Thyroid gland (tissue), 4 donors: ENCODE results near the gene CBLC. TPM values are rescaled to one million over a fixed set of nuclear protein-coding genes. Genes with fewer than 3 reads are reported as not detected.

Experiments used
- DNase-seq, 2 donors: peaks; one replicate each; pipeline ENCODE4 v3.0.0-alpha.2; 2019
- H3K27ac ChIP-seq, 3 donors: fragments of 200-600 bp; sonication (generic); 1 replicate in 2 of 3; 2 replicates in 1 of 3; pipeline ENCODE4 v1.5.1; 2016 to 2019; ENCODE audit warnings: mild to moderate bottlenecking in 1 of 3, moderate library complexity in 1 of 3
- H3K27me3 ChIP-seq: fragments of 200-600 bp; sonication (generic); one replicate; pipeline ENCODE4 v1.5.1; 2019
- H3K36me3 ChIP-seq, 2 donors: fragments of 200-600 bp; sonication (generic); one replicate each; pipeline ENCODE4 v1.5.1; 2016 to 2019
- H3K4me1 ChIP-seq, 2 donors: fragments of 200-600 bp; sonication (generic); one replicate each; pipeline ENCODE4 v1.5.1; 2017 to 2019
- H3K4me3 ChIP-seq, 3 donors: fragments of 200-600 bp; sonication (generic); replicated peaks in 1 of 3; 1 replicate in 2 of 3; 2 replicates in 1 of 3; pipeline ENCODE4 v1.5.1; 2016; ENCODE audit warnings: mild to moderate bottlenecking in 1 of 3
- H3K9me3 ChIP-seq: fragments of 200-600 bp; sonication (generic); one replicate; pipeline ENCODE4 v1.5.1; 2017
- CTCF ChIP-seq, 6 experiments: fragments of 200-600 bp in 3 of 6; fragments of 450-650 bp in 3 of 6; sonication (generic) in 3 of 6; IDR thresholded peaks; one replicate each; pipeline ENCODE4 v1.5.1; 2016 to 2019; ENCODE audit warnings: antibody characterized with exemption in 6 of 6, mild to moderate bottlenecking in 2 of 6, inconsistent platforms in 1 of 6, moderate library complexity in 1 of 6
- POLR2A ChIP-seq, 2 donors: fragments of 450-650 bp; IDR thresholded peaks; one replicate each; pipeline ENCODE4 v1.6.1; 2017; ENCODE audit warnings: antibody characterized with exemption in 2 of 2, mild to moderate bottlenecking in 2 of 2, moderate library complexity in 1 of 2
- WGBS, 2 donors: methylation state at CpG; one replicate each; pipeline ENCODE4 v1.1.5; 2017; 5-methylcytosine and 5-hydroxymethylcytosine counted together
- intact Hi-C: fragments of 100-400 bp; cut with DNase I; formaldehyde crosslinking; loops from one replicate; pipeline ENCODE4 v1.15.1; 2023
- total RNA-seq, 4 donors: library from RNA; depleted of rRNA; stranded (reverse); fragments of >200 nt; gene quantifications; one replicate each; pipeline ENCODE4 v1.2.3, GENCODE V29; 2016

CBLC gene
- total RNA-seq, 4 donors from 2014 or later: 2.0 to 5.6 (median 3.1) TPM

GRCh38 chr19:44748426-44749254 lies 29.1 kb upstream of the CBLC start, which contains the start of gene BCL3:
Gene BCL3, plus strand, starts transcription at chr19:44748708. Its CDS starts 83 bp downstream, at chr19:44748791.
- Histone ChIP-seq H3K27me3 (no peaks in the 10 kb centered on the region), H3K36me3 (peaks cover 2 to 13% of the 10 kb centered on the region in 2 donors), H3K27ac (peak within 1 kb of the TSS; percentile 89 to 97 (median 89)), H3K9me3 (no peaks in the 10 kb centered on the region), H3K4me1 (peaks cover 34 to 75% of the 10 kb centered on the region in 2 donors), H3K4me3 (peak within 1 kb of the TSS; percentile 38 to 89 (median 47))
- peak in 1 of 6 experiments; percentile 11 for TF ChIP-seq CTCF (IDR thresholded peaks at IDR 0.05)
- TF ChIP-seq POLR2A (IDR thresholded peaks at IDR 0.05): peak in 1 of 2 donors; percentile 66
- DNase-seq: peak; percentile 70 to 80
- intact Hi-C loops: no loop called here
- WGBS, 2 donors: 1 to 5% methylated on average over 2 to 18 of the region's 88 CpGs

GRCh38 chr19:44749292-44749691 lies 28.4 kb upstream of the CBLC start:
- H3K4me1 ChIP-seq: peaks cover 34 to 70% of the 10 kb centered on the region in 2 donors
- WGBS, 2 donors: 41 to 44% methylated on average over 1 of the region's 1 CpG
- peak overlapping the region; percentile 38 to 89 (median 47) for H3K4me3 ChIP-seq
- no peaks in the 10 kb centered on the region for H3K9me3 ChIP-seq
- TF ChIP-seq CTCF (IDR thresholded peaks at IDR 0.05) (no peak), POLR2A (IDR thresholded peaks at IDR 0.05) (no peak)
- DNase-seq: no peak
- intact Hi-C loops: no loop called here
- peaks cover 2 to 13% of the 10 kb centered on the region in 2 donors for H3K36me3 ChIP-seq
- H3K27me3 ChIP-seq: no peaks in the 10 kb centered on the region
- peak overlapping the region; percentile 89 to 97 (median 89) for H3K27ac ChIP-seq

GRCh38 chr19:44749994-44750393 lies 27.7 kb upstream of the CBLC start:
- no peak for TF ChIP-seq POLR2A (IDR thresholded peaks at IDR 0.05)
- TF ChIP-seq CTCF (IDR thresholded peaks at IDR 0.05): no peak
- Histone ChIP-seq H3K9me3 (no peaks in the 10 kb centered on the region), H3K36me3 (peaks cover 2 to 13% of the 10 kb centered on the region in 2 donors), H3K27me3 (no peaks in the 10 kb centered on the region), H3K4me1 (peaks cover 41 to 69% of the 10 kb centered on the region in 2 donors), H3K27ac (peak overlapping the region; percentile 89 to 97 (median 89)), H3K4me3 (peak overlapping the region in 1 of 3 donors; percentile 47)
- intact Hi-C loops: no loop called here
- DNase-seq: no peak
- WGBS, 2 donors: 86 to 90% methylated on average over 10 of the region's 10 CpGs

- H3K4me3 ChIP-seq: no peak overlapping the region
- TF ChIP-seq POLR2A (IDR thresholded peaks at IDR 0.05) (no peak), CTCF (IDR thresholded peaks at IDR 0.05) (no peak)
- intact Hi-C loops: no loop called here
- peaks cover 6 to 20% of the 10 kb centered on the region in 2 donors for H3K36me3 ChIP-seq
- peak overlapping the region; percentile 81 to 97 (median 96) for H3K27ac ChIP-seq
- 76 to 81% methylated on average over 8 of the region's 8 CpGs for WGBS, 2 donors
- DNase-seq: no peak
- H3K9me3 ChIP-seq: no peaks in the 10 kb centered on the region
- no peaks in the 10 kb centered on the region for H3K27me3 ChIP-seq
- peaks cover 58 to 72% of the 10 kb centered on the region in 2 donors for H3K4me1 ChIP-seq
Measured at GRCh38 chr19:44752123-44752815, 25.4 kb upstream of the CBLC start.
